WERI-Rb-1 (cell line): ENCODE results near the gene ARMC5.

Source experiments
- DNase-seq: peaks from one replicate; pipeline ENCODE4 v3.0.0-alpha.2; 2020
- H3K27ac ChIP-seq: fragments of 250-450 bp; sonication (Bioruptor Pico); 2 replicates; pipeline ENCODE4 v1.5.1; 2020; ENCODE audit warnings: mild to moderate bottlenecking, moderate library complexity
- H3K27me3 ChIP-seq: fragments of 250-450 bp; sonication (Bioruptor Pico); 2 replicates; pipeline ENCODE4 v1.5.1; 2021; ENCODE audit warnings: mild to moderate bottlenecking, low read depth, moderate library complexity; ENCODE audit not compliant: insufficient read depth, severe bottlenecking
- H3K36me3 ChIP-seq: fragments of 250-450 bp; sonication (Bioruptor Pico); 2 replicates; pipeline ENCODE4 v1.5.1; 2020; ENCODE audit warnings: mild to moderate bottlenecking, moderate library complexity
- H3K4me3 ChIP-seq: 2 replicates; pipeline ENCODE4 v1.5.1; 2011; ENCODE audit warnings: low read depth, mild to moderate bottlenecking, control low read depth, low read length
- H3K9me3 ChIP-seq: fragments of 250-450 bp; sonication (Bioruptor Pico); 2 replicates; pipeline ENCODE4 v1.5.1; 2021; ENCODE audit warnings: mild to moderate bottlenecking, moderate library complexity; ENCODE audit not compliant: severe bottlenecking
- CTCF ChIP-seq: IDR thresholded peaks from 2 replicates; pipeline ENCODE4 v1.5.1; 2011; ENCODE audit warnings: low read depth, mild to moderate bottlenecking, control low read depth, inconsistent platforms, low read length

The ARMC5 gene

GRCh38 chr16:31493506-31494125 is 34.3 kb downstream of the ARMC5 start:
- no peak for TF ChIP-seq CTCF
- H3K4me3 ChIP-seq: no peak overlapping the region
- DNase-seq: no peak
- H3K36me3 ChIP-seq: peaks cover 8% of the 10 kb centered on the region
- H3K27me3 ChIP-seq: no peaks in the 10 kb centered on the region
- H3K27ac ChIP-seq: no peak overlapping the region
- H3K9me3 ChIP-seq: no peaks in the 10 kb centered on the region

GRCh38 chr16:31496670-31497069 is 37.4 kb downstream of the ARMC5 start:
- Histone ChIP-seq H3K36me3 (peaks cover 8% of the 10 kb centered on the region), H3K9me3 (no peaks in the 10 kb centered on the region), H3K4me3 (no peak overlapping the region), H3K27me3 (no peaks in the 10 kb centered on the region), H3K27ac (no peak overlapping the region)
- no peak for TF ChIP-seq CTCF
- no peak for DNase-seq

GRCh38 chr16:31498493-31498892 is 39.2 kb downstream of the ARMC5 start:
- no peak for DNase-seq
- H3K36me3 ChIP-seq: peaks cover 8% of the 10 kb centered on the region
- H3K27me3 ChIP-seq: no peaks in the 10 kb centered on the region
- no peaks in the 10 kb centered on the region for H3K9me3 ChIP-seq
- no peak overlapping the region for H3K27ac ChIP-seq
- TF ChIP-seq CTCF: no peak
- H3K4me3 ChIP-seq: no peak overlapping the region

GRCh38 chr16:31499928-31500327 is 40.6 kb downstream of the ARMC5 start:
- peaks cover 8% of the 10 kb centered on the region for H3K36me3 ChIP-seq
- TF ChIP-seq CTCF: no peak
- no peak for DNase-seq

GRCh38 chr16:31501226-31501965 is 42.1 kb downstream of the ARMC5 start:
- Histone ChIP-seq H3K9me3 (no peaks in the 10 kb centered on the region), H3K27ac (no peak overlapping the region), H3K27me3 (no peaks in the 10 kb centered on the region), H3K4me3 (no peak overlapping the region), H3K36me3 (peaks cover 8% of the 10 kb centered on the region; the same call in 1 of the 2 replicates)
- DNase-seq: no peak
- TF ChIP-seq CTCF: no peak

More at GRCh38 chr16:31499928-31500327, 40.6 kb downstream of the ARMC5 start:
- H3K27me3 ChIP-seq: no peaks in the 10 kb centered on the region
- H3K4me3 ChIP-seq: no peak overlapping the region
- no peak overlapping the region for H3K27ac ChIP-seq
- no peaks in the 10 kb centered on the region for H3K9me3 ChIP-seq
